ENCODE data around the gene CYGB. TPM values are rescaled to one million over a fixed set of nuclear protein-coding genes. Genes with fewer than 3 reads are reported as not detected.
"Not testable (repeated sequence)": the region's sequence is repeated elsewhere in the genome, so short reads cannot be mapped to it uniquely, and the experiment has no call there.

Gene CYGB
- total RNA-seq, 1 donor from 2014 or later: 10.1 TPM

GRCh38 chr17:76528156-76528527, 9.4 kb downstream of the CYGB start:
- Mint-ChIP-seq H3K4me1 (peaks cover 42% of the 10 kb centered on the region), H3K9me3 (no peaks in the 10 kb centered on the region), H3K36me3 (no peaks in the 10 kb centered on the region), H3K27ac (no peak overlapping the region), H3K4me3 (no peak overlapping the region), H3K27me3 (ENCODE audit: low read depth) (peaks cover 6% of the 10 kb centered on the region)
- no peak for DNase-seq (ENCODE audit: low spot score in 2 of 2, unreplicated experiment in 2 of 2)
- TF ChIP-seq CTCF (IDR thresholded peaks at IDR 0.05; ENCODE audit: unreplicated experiment): no peak

- Mint-ChIP-seq H3K36me3 (no peaks in the 10 kb centered on the region), H3K4me3 (no peak overlapping the region), H3K27me3 (ENCODE audit: low read depth) (peaks cover 9% of the 10 kb centered on the region), H3K4me1 (peaks cover 45% of the 10 kb centered on the region), H3K27ac (peak overlapping the region; percentile 8), H3K9me3 (no peaks in the 10 kb centered on the region)
- TF ChIP-seq CTCF (IDR thresholded peaks at IDR 0.05; ENCODE audit: unreplicated experiment): no peak
- DNase-seq (ENCODE audit: low spot score in 2 of 2, unreplicated experiment in 2 of 2): no peak
Observed at GRCh38 chr17:76527430-76528111, 9.9 kb downstream of the CYGB start.

GRCh38 chr17:76527016-76527415, 10.5 kb downstream of the CYGB start:
- H3K4me3 Mint-ChIP-seq: not testable (repeated sequence)

GRCh38 chr17:76525513-76525833, 12.0 kb downstream of the CYGB start:
- H3K4me1 Mint-ChIP-seq: peaks cover 37% of the 10 kb centered on the region

More at GRCh38 chr17:76527016-76527415, 10.5 kb downstream of the CYGB start:
- DNase-seq (ENCODE audit: low spot score in 2 of 2, unreplicated experiment in 2 of 2); H3K36me3 Mint-ChIP-seq; H3K9me3 Mint-ChIP-seq; H3K27me3 Mint-ChIP-seq (ENCODE audit: low read depth): not testable (repeated sequence)
- Mint-ChIP-seq H3K27ac (peak overlapping the region; percentile 8), H3K4me1 (peaks cover 42% of the 10 kb centered on the region)

GRCh38 chr17:76524598-76525512, 12.7 kb downstream of the CYGB start:
- H3K9me3 Mint-ChIP-seq: no peaks in the 10 kb centered on the region
- H3K4me3 Mint-ChIP-seq: no peak overlapping the region
- DNase-seq (ENCODE audit: low spot score in 2 of 2, unreplicated experiment in 2 of 2): no peak
- peak overlapping the region; percentile 43 for H3K27ac Mint-ChIP-seq
- peaks cover 9% of the 10 kb centered on the region for H3K27me3 Mint-ChIP-seq (ENCODE audit: low read depth)
- no peak for TF ChIP-seq CTCF (IDR thresholded peaks at IDR 0.05; ENCODE audit: unreplicated experiment)
- no peaks in the 10 kb centered on the region for H3K36me3 Mint-ChIP-seq
- H3K4me1 Mint-ChIP-seq: peaks cover 32% of the 10 kb centered on the region

More at GRCh38 chr17:76525513-76525833, 12.0 kb downstream of the CYGB start:
- DNase-seq (ENCODE audit: low spot score in 2 of 2, unreplicated experiment in 2 of 2); H3K4me3 Mint-ChIP-seq; H3K9me3 Mint-ChIP-seq; H3K36me3 Mint-ChIP-seq; H3K27ac Mint-ChIP-seq; H3K27me3 Mint-ChIP-seq (ENCODE audit: low read depth): not testable (repeated sequence)

- peaks cover 31% of the 10 kb centered on the region for H3K4me1 Mint-ChIP-seq
- peak overlapping the region; percentile 44 for H3K4me3 Mint-ChIP-seq
- H3K9me3 Mint-ChIP-seq: no peaks in the 10 kb centered on the region
- H3K27me3 Mint-ChIP-seq (ENCODE audit: low read depth): peaks cover 9% of the 10 kb centered on the region
- peak; percentile 67 to 92 for DNase-seq (ENCODE audit: low spot score in 2 of 2, unreplicated experiment in 2 of 2)
- H3K36me3 Mint-ChIP-seq: no peaks in the 10 kb centered on the region
- TF ChIP-seq CTCF (IDR thresholded peaks at IDR 0.05; ENCODE audit: unreplicated experiment): peak; percentile 99
- H3K27ac Mint-ChIP-seq: no peak overlapping the region
Observed at GRCh38 chr17:76523084-76524037, 14.1 kb downstream of the CYGB start.

GRCh38 chr17:76521683-76522082, 15.8 kb downstream of the CYGB start:
- H3K27ac Mint-ChIP-seq; H3K9me3 Mint-ChIP-seq; DNase-seq (ENCODE audit: low spot score in 2 of 2, unreplicated experiment in 2 of 2); H3K4me3 Mint-ChIP-seq; H3K27me3 Mint-ChIP-seq (ENCODE audit: low read depth); H3K36me3 Mint-ChIP-seq: not testable (repeated sequence)
- H3K4me1 Mint-ChIP-seq: peaks cover 24% of the 10 kb centered on the region

Data from mesothelial cell of epicardium (in vitro differentiated cells).